Measurements from ENCODE around the gene CAND2.

GRCh38 chr3:12752809-12753208 is 43.7 kb upstream of the CAND2 start:
- TF ChIP-seq TEAD4 (IDR thresholded peaks at IDR 0.05) (no peak), CREB1 (IDR thresholded peaks at IDR 0.05; ENCODE audit: low read depth) (no peak)
